ENCODE data around the gene RALGAPB. TPM values are rescaled to one million over a fixed set of nuclear protein-coding genes. Genes with fewer than 3 reads are reported as not detected.

RALGAPB gene
- total RNA-seq, result 35.7 TPM
- long read RNA-seq, full-length matches to known transcripts, result 1 of 25 reads
- long read RNA-seq, partial matches to known transcripts, result 15 of 25 reads
- long read RNA-seq, other reads (novel, unspliced or antisense), result 9 of 25 reads

DNA sequence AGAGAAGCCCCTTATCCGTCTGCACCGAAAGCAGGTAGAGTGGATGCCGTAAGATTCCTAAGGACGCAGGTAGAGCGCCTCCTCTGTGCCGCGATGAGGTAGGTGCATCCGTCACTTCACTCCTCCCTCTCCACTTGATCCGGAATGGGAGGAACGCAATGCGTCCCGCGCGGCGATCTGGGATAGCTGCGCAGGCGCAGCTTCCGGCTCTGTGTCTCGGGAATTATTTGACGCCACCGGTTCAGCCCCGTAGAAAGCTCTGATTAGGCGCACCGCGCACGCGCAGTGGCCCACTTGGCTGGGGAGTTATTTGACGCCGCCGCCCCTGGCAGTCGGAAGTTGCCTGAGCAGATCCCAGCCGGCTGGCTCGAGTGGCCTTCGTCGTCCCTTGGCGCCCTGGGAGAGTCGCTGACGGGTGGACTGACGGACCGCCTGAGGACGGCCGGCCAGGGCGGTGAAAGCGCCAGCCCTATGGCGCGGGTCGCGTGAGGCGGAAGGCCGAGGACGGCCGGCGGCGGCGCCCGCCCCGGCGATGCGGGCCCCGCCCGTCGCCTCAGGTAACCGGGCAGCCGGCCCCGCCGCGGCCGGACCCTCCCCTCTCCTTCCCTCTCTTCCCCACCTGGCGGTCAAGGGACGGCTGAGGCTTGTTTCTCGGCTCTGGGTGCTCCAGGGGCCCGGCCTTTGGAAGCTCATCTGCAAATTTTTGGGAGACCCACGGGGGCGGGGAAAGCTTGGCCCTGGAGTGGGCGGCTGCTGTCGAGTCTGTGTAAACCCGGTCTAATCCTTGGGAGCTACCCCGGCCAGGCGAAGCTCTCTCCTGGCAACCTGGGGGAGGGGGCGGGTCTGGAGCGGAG, at the start of gene RALGAPB:
TSS of gene RALGAPB (plus strand) at position 331 of the 854 bp plus-strand sequence. CDS start 15,590 bp downstream, outside the sequence.
- Histone ChIP-seq H3K4me3 (peak within 1 kb of the TSS; percentile 78), H3K27ac (peak within 1 kb of the TSS; percentile 93), H3K36me3 (no peaks in the 10 kb centered on the region), H3K4me1 (peaks cover 39% of the 10 kb centered on the region), H3K27me3 (ENCODE audit: low read depth) (no peaks in the 10 kb centered on the region), H3K9me3 (no peaks in the 10 kb centered on the region)
- intact Hi-C loops (cut with DNase I), result no loop called here
- ATAC-seq, result peak; percentile 96 to 98
- DNase-seq, result peak; percentile 100
- peak; percentile 50 for TF ChIP-seq CTCF (IDR thresholded peaks at IDR 0.05)

DNA sequence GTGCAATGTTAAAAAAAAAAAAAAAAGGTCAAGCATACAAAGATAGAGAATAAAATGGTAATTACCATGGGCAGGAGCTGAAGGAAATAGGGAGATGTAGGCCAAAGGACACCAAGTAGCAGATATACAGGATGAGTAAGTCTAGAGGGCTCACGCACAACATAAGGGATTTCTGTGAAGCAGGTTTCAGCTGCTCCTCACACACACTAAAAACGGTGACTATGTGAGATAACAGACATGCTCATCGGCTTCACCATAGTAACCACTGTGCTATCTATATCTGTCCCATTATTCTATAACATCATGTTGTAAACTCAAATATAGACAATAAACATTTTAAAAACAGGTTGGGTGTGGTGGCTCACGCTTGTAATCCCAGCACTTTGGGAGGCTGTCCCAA, 49.1 kb upstream of the RALGAPB start:
- Histone ChIP-seq H3K9me3 (no peaks in the 10 kb centered on the region), H3K27me3 (ENCODE audit: low read depth) (no peaks in the 10 kb centered on the region), H3K4me1 (peaks cover 3% of the 10 kb centered on the region), H3K27ac (no peak overlapping the region), H3K36me3 (peaks cover 99% of the 10 kb centered on the region), H3K4me3 (no peak overlapping the region)
- intact Hi-C loops (cut with DNase I), result no loop called here
- ATAC-seq, result no peak
- TF ChIP-seq CTCF (IDR thresholded peaks at IDR 0.05), result no peak
- no peak for DNase-seq

DNA sequence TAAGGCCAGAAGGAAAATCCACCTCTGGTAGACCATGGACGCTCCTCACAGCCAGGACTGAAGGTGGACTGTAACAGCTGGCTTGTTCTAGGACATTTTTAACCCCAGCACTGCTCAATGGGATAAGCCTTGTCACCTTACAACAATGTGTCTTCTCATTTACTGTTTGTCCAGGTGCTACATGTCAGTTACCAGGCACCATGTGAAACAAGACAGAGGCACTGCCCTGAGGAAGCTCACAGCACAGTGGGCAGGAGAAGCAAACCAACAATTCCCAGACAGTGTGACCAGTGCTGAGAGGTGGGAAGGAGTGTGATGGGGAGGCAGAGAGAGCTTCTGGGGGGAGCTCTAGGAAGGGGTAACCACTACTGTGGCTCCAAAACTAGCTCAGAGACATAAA, 48.2 kb upstream of the RALGAPB start:
- Histone ChIP-seq H3K36me3 (peaks cover 99% of the 10 kb centered on the region), H3K4me1 (no peaks in the 10 kb centered on the region), H3K4me3 (no peak overlapping the region), H3K27ac (no peak overlapping the region), H3K27me3 (ENCODE audit: low read depth) (no peaks in the 10 kb centered on the region), H3K9me3 (no peaks in the 10 kb centered on the region)
- intact Hi-C loops (cut with DNase I), result no loop called here
- TF ChIP-seq CTCF (IDR thresholded peaks at IDR 0.05), result no peak
- no peak for ATAC-seq
- DNase-seq, result no peak

DNA sequence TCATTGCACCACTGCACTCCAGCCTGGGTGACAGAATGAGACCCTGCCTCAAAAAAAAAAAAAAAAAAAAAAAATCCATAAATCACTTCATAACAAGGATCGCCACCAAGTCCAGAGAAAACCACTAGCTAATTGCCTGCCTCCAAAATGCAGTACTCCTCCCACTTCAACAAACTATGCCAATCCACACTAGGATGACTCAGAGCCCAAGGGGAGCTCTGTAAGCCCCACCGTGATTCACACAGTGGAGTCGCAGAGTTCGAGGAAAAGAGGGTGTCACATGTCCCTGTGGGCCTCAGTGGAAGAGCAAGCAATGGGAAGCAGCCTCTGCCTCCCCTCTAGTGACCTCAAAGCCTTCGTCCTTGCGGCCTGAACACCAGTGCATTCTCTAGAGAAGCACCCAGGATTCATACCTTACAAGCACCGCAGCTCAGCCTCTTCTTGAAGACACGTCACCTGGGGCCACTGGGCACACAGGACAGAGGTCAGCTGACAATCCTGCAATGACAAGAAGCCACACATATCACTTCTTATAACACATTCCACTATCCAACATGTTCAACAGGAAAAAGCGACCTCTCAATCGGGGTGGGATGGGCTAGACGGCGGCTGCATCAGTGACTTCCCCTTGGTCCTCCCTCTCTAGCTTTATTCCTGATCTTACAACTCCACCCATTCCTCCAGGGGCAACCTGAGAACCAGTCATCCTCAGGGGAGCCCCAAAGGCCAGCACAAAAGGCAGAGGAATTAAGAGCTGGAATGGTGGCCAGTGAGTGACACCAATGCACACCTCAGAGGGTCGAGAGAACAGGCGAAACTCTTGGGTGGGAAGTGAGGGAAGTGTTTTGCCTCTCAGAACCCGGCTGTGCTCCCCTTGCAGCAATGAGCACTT, 46.4 kb upstream of the RALGAPB start:
- DNase-seq (no peak), ATAC-seq (no peak)
- Histone ChIP-seq H3K4me1 (no peaks in the 10 kb centered on the region), H3K27ac (no peak overlapping the region), H3K27me3 (ENCODE audit: low read depth) (no peaks in the 10 kb centered on the region), H3K4me3 (no peak overlapping the region), H3K36me3 (peaks cover 99% of the 10 kb centered on the region), H3K9me3 (no peaks in the 10 kb centered on the region)
- TF ChIP-seq CTCF (IDR thresholded peaks at IDR 0.05), result no peak
- intact Hi-C loops (cut with DNase I), result no loop called here

- Histone ChIP-seq H3K27me3 (ENCODE audit: low read depth) (no peaks in the 10 kb centered on the region), H3K36me3 (peaks cover 99% of the 10 kb centered on the region), H3K4me3 (no peak overlapping the region), H3K27ac (no peak overlapping the region), H3K9me3 (no peaks in the 10 kb centered on the region), H3K4me1 (peaks cover 6% of the 10 kb centered on the region)
- intact Hi-C loops (cut with DNase I), result no loop called here
- no peak for ATAC-seq
- no peak for DNase-seq
- no peak for TF ChIP-seq CTCF (IDR thresholded peaks at IDR 0.05)
Measured at GRCh38 chr20:38427655-38428023, 45.0 kb upstream of the RALGAPB start.

All from lower lobe of right lung (tissue), 2 donors.